Endodermal cell (in vitro differentiated cells): ENCODE results near the gene S100A3. TPM values are rescaled to one million over a fixed set of nuclear protein-coding genes. Genes with fewer than 3 reads are reported as not detected.
A peak's percentile ranks its signal among the peaks of the same experiment; 100 is the strongest.

ENCODE experiments used
- DNase-seq: peaks from one replicate; pipeline ENCODE4 v3.0.0-alpha.2; 2017
- H3K27ac ChIP-seq: 2 replicates; pipeline ENCODE4 v1.5.1; 2013; ENCODE audit warnings: mild to moderate bottlenecking, low read depth, low read length, moderate library complexity
- H3K27me3 ChIP-seq: 2 replicates; pipeline ENCODE4 v1.6.1; 2013; ENCODE audit warnings: mild to moderate bottlenecking, low read length, moderate library complexity; ENCODE audit not compliant: insufficient read depth, control insufficient read depth, poor library complexity, severe bottlenecking
- H3K36me3 ChIP-seq: 2 replicates; pipeline ENCODE4 v1.7.0; 2013; ENCODE audit warnings: mild to moderate bottlenecking, low read length, moderate library complexity; ENCODE audit not compliant: control insufficient read depth, insufficient read depth
- H3K4me1 ChIP-seq: one replicate; pipeline ENCODE4 v1.7.0; 2013; ENCODE audit warnings: low read length; ENCODE audit not compliant: control insufficient read depth, insufficient read depth
- H3K4me3 ChIP-seq: 2 replicates; pipeline ENCODE4 v1.5.1; 2013; ENCODE audit warnings: mild to moderate bottlenecking, low read length, moderate library complexity
- H3K9ac ChIP-seq: 2 replicates; pipeline ENCODE4 v1.6.1; 2013; ENCODE audit warnings: mild to moderate bottlenecking, low read length, moderate library complexity; ENCODE audit not compliant: poor library complexity, severe bottlenecking; ENCODE audit errors: extremely low read depth
- H3K9me3 ChIP-seq: 2 replicates; pipeline ENCODE4 v1.6.1; 2013; ENCODE audit warnings: mild to moderate bottlenecking, low read length, moderate library complexity; ENCODE audit not compliant: control insufficient read depth
- H3K27ac Mint-ChIP-seq: 2 replicates; pipeline ENCODE4 v1.8.0; 2020; ENCODE audit warnings: mixed read lengths
- H3K27me3 Mint-ChIP-seq: 2 replicates; pipeline ENCODE4 v1.8.0; 2021; ENCODE audit warnings: mild to moderate bottlenecking, mixed read lengths; ENCODE audit not compliant: insufficient read depth
- H3K36me3 Mint-ChIP-seq: 2 replicates; pipeline ENCODE4 v1.8.0; 2020; ENCODE audit warnings: low read depth, mixed read lengths
- H3K4me1 Mint-ChIP-seq: 2 replicates; pipeline ENCODE4 v1.8.0; 2020; ENCODE audit warnings: mixed read lengths
- H3K4me3 Mint-ChIP-seq: 2 replicates; pipeline ENCODE4 v1.8.0; 2020; ENCODE audit warnings: mild to moderate bottlenecking, moderate library complexity, mixed read lengths
- H3K9me3 Mint-ChIP-seq: 2 replicates; pipeline ENCODE4 v1.8.0; 2020; ENCODE audit warnings: mild to moderate bottlenecking, mixed read lengths
- WGBS, 2 experiments: methylation state at CpG; one replicate each; pipeline versions ENCODE4 v1.1.5 to v1.1.7; 2013; ENCODE audit warnings: missing lambda C conversion rate in 2 of 2, mixed read lengths in 1 of 2; ENCODE audit not compliant: insufficient coverage in 1 of 2, insufficient read length in 1 of 2; 5-methylcytosine and 5-hydroxymethylcytosine counted together
- total RNA-seq, 2 donors: library from RNA; stranded (reverse); fragmentation: NEBNext Ultra II Directional in 1 of 2; extraction: Animal tissue kit (Norgen Biotek cat#: 25700) in 1 of 2; gene quantifications; 2 replicates in 1 of 2; 3 replicates in 1 of 2; pipeline ENCODE4 v1.2.1, GENCODE V29; 2021
- TF ChIP-seq, protein P1 (sequence below): fragments of 200-600 bp; sonication (generic); conservative IDR thresholded peaks from 2 replicates; pipeline ENCODE4 v1.5.0; 2021; ENCODE audit warnings: antibody characterized with exemption, mild to moderate bottlenecking

The S100A3 gene
- total RNA-seq, 2 donors from 2014 or later: not detected

DNA sequence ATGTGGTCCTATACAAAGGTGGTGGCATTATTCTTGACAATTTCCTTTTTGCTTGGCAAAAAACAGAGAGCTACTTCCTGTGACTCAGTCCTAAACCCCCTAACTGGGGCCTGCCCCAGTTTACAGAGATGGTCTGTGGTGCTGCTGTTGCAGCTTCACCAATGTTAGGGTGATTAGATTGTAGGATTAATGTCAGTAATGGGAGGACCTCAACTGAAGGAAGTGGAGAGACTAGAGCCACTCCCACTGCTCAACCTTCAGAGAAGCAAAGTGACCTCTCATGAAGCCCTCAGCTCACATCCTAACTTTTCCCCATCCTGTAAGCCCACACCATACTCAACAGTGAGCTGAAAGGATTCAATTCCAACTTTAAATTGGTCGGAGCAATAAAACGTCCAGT lies 16.9 kb downstream of the S100A3 start:
- no peaks in the 10 kb centered on the region for H3K9me3 Mint-ChIP-seq
- Histone ChIP-seq H3K9me3 (no peaks in the 10 kb centered on the region), H3K4me1 (peaks cover 6% of the 10 kb centered on the region), H3K9ac (no peak overlapping the region), H3K27me3 (peaks cover 9% of the 10 kb centered on the region), H3K27ac (no peak overlapping the region), H3K36me3 (no peaks in the 10 kb centered on the region), H3K4me3 (no peak overlapping the region)
- H3K27me3 Mint-ChIP-seq: peaks cover 28% of the 10 kb centered on the region
- TF ChIP-seq, protein P1, sequence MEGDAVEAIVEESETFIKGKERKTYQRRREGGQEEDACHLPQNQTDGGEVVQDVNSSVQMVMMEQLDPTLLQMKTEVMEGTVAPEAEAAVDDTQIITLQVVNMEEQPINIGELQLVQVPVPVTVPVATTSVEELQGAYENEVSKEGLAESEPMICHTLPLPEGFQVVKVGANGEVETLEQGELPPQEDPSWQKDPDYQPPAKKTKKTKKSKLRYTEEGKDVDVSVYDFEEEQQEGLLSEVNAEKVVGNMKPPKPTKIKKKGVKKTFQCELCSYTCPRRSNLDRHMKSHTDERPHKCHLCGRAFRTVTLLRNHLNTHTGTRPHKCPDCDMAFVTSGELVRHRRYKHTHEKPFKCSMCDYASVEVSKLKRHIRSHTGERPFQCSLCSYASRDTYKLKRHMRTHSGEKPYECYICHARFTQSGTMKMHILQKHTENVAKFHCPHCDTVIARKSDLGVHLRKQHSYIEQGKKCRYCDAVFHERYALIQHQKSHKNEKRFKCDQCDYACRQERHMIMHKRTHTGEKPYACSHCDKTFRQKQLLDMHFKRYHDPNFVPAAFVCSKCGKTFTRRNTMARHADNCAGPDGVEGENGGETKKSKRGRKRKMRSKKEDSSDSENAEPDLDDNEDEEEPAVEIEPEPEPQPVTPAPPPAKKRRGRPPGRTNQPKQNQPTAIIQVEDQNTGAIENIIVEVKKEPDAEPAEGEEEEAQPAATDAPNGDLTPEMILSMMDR: no peak
- DNase-seq: peak; percentile 33
- H3K27ac Mint-ChIP-seq: no peak overlapping the region
- WGBS, 2 experiments: 79% methylated on average over 2 of the region's 2 CpGs; no CpG with 5 or more reads in 1 of the 2 experiments
- no peaks in the 10 kb centered on the region for H3K36me3 Mint-ChIP-seq
- peaks cover 22% of the 10 kb centered on the region for H3K4me1 Mint-ChIP-seq
- H3K4me3 Mint-ChIP-seq: no peak overlapping the region

DNA sequence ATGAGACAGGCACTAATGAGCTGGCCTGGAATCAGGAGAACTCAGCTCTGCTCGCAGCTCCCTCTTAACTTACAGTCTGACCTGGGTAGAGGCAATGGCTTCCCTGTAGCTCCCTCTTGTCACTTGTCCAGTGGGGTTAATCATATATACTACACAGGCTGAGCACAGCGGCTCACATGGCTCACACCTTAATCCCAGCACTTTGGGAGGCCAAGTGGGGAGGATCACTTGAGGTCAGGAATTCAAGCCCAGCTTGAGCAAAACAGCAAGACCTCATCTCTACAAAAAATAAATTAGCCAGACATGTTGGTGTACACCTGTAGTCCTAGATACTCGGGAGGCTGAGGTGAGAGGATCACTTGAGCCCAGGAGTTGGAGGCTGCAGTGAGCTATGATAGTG lies 17.4 kb downstream of the S100A3 start:
- peaks cover 5% of the 10 kb centered on the region for H3K27me3 ChIP-seq
- Mint-ChIP-seq H3K4me1 (peaks cover 25% of the 10 kb centered on the region), H3K27ac (no peak overlapping the region), H3K9me3 (no peaks in the 10 kb centered on the region), H3K27me3 (peaks cover 24% of the 10 kb centered on the region), H3K36me3 (no peaks in the 10 kb centered on the region), H3K4me3 (no peak overlapping the region)
- no peak overlapping the region for H3K27ac ChIP-seq
- H3K4me1 ChIP-seq: peaks cover 6% of the 10 kb centered on the region
- H3K4me3 ChIP-seq: no peak overlapping the region
- no peaks in the 10 kb centered on the region for H3K36me3 ChIP-seq
- WGBS, 2 experiments: 94 to 97% methylated on average over 2 to 3 of the region's 3 CpGs
- TF ChIP-seq, protein P1: no peak
- DNase-seq: peak; percentile 13
- no peak overlapping the region for H3K9ac ChIP-seq
- H3K9me3 ChIP-seq: no peaks in the 10 kb centered on the region

DNA sequence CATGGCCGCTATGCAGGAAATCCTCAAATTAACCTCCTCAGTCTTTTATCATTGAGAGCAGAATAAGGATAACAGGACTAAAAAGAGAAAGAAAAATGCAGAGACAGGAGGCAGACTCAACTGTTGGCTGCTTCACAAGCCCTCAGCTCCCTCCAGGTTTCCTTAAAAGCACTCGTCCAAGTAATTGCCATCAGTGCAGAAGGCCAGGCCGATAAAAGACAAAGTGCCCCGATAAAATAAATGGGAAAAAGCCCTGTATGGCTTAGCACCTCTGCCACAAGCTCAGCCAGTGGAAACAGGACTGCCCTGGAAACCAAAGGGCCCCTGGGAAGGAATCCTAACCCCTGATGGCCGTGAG lies 21.4 kb downstream of the S100A3 start:
- Histone ChIP-seq H3K27me3 (no peaks in the 10 kb centered on the region), H3K9ac (no peak overlapping the region), H3K27ac (no peak overlapping the region), H3K4me1 (peaks cover 7% of the 10 kb centered on the region), H3K9me3 (no peaks in the 10 kb centered on the region), H3K4me3 (no peak overlapping the region), H3K36me3 (no peaks in the 10 kb centered on the region)
- peak; percentile 32 for DNase-seq
- Mint-ChIP-seq H3K27me3 (peaks cover 12% of the 10 kb centered on the region), H3K36me3 (no peaks in the 10 kb centered on the region), H3K4me3 (no peak overlapping the region), H3K27ac (no peak overlapping the region), H3K4me1 (peaks cover 13% of the 10 kb centered on the region), H3K9me3 (peaks cover under 1% of the 10 kb centered on the region)
- 81 to 90% methylated on average over 4 to 5 of the region's 5 CpGs for WGBS, 2 experiments
- TF ChIP-seq, protein P1: no peak
